HFF-Myc (cell line): ENCODE measurements around the gene SUSD3.

ENCODE experiments used
- DNase-seq: peaks from one replicate; pipeline ENCODE4 v3.0.0-alpha.2; 2011; ENCODE audit warnings: low read depth; ENCODE audit errors: extremely low read depth
- H3K4me3 ChIP-seq: replicated peaks from 2 replicates; pipeline ENCODE4 v1.5.1; 2011; ENCODE audit warnings: low read depth, mild to moderate bottlenecking, control low read depth, low read length
- TF ChIP-seq, protein P1 (sequence below): IDR thresholded peaks from 2 replicates; pipeline ENCODE4 v1.5.1; 2012; ENCODE audit warnings: mild to moderate bottlenecking, low read depth, low read length, control low read depth; ENCODE audit errors: missing control alignments

SUSD3 gene

DNA sequence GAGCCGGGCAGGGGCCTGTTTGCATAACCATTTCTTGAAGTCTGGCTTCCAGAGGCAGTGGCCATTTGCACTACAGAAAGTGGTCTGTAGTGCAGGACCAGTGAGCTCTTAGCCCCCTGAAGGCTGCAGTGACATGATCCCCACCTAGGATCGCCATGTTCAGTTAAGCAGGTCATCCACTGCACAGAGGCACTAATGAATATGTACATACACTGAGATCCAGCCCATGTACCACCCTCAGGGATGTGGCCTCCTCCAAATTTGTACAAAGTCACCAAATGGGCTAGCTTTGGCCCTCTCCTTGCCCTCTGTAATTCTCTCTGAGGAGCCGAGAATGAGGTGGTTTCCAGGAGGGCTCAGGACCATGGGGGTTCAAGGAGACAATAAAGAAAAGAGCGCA lies 8.3 kb upstream of the SUSD3 start:
- DNase-seq: no peak
- H3K4me3 ChIP-seq: no peak overlapping the region
- TF ChIP-seq, protein P1, sequence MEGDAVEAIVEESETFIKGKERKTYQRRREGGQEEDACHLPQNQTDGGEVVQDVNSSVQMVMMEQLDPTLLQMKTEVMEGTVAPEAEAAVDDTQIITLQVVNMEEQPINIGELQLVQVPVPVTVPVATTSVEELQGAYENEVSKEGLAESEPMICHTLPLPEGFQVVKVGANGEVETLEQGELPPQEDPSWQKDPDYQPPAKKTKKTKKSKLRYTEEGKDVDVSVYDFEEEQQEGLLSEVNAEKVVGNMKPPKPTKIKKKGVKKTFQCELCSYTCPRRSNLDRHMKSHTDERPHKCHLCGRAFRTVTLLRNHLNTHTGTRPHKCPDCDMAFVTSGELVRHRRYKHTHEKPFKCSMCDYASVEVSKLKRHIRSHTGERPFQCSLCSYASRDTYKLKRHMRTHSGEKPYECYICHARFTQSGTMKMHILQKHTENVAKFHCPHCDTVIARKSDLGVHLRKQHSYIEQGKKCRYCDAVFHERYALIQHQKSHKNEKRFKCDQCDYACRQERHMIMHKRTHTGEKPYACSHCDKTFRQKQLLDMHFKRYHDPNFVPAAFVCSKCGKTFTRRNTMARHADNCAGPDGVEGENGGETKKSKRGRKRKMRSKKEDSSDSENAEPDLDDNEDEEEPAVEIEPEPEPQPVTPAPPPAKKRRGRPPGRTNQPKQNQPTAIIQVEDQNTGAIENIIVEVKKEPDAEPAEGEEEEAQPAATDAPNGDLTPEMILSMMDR: no peak

DNA sequence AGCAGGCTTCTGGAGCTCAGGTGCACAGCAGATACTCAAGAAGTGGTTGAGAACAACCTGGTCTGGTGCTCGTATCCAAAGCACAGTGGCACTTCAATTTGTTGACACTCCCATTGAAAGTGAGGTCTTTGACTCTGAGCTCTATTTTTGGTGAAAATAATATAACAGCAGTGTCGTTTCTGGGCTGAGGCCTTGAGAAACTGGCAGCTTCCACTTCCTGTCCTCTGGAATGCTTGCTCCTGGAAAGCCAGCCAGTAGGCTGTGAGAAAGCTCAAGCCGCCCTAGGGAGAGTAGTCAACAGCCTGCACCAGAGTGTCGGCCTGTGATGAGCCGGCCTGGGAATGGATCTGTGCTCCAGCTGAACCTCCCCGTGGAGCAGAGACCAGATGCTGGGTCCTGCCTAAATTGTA lies 6.8 kb upstream of the SUSD3 start:
- TF ChIP-seq, protein P1: no peak
- no peak overlapping the region for H3K4me3 ChIP-seq
- no peak for DNase-seq

DNA sequence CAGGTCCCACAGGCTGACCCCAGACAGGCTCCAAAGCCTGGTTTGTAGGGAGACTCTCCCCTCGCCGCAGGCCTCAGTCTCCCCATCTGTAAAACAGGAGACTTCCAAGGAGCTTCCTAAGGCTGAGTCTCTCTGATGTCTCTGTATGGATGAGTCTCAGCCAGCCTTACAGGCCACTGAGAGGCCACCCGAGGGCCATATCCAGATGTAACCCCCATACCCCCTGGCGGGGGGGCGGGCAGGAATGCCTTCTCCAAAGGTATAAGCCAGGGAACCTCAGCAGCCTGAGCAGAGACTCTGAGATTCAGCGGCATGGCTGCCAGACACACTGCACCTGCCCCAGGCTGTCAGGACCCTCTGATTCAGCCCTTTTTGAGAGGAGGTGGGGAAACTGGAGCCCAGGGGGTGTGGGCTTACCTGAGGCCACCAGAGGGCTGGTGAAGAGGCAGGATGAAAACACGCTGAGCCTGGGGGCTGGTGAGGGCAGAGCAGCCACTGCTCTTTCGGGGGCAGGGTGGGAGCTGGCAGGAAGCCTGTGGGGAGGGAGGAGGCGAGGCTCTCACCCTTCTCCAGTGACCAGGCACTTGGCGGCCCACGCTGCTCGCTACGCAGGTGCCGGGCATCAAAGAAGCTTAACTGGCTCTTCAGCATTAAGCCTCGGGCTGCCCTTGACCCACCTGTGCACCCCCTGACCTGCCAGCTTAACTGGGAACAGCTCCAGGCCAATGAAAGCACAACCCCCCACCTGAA lies 5.5 kb upstream of the SUSD3 start:
- TF ChIP-seq, protein P1: no peak

DNA sequence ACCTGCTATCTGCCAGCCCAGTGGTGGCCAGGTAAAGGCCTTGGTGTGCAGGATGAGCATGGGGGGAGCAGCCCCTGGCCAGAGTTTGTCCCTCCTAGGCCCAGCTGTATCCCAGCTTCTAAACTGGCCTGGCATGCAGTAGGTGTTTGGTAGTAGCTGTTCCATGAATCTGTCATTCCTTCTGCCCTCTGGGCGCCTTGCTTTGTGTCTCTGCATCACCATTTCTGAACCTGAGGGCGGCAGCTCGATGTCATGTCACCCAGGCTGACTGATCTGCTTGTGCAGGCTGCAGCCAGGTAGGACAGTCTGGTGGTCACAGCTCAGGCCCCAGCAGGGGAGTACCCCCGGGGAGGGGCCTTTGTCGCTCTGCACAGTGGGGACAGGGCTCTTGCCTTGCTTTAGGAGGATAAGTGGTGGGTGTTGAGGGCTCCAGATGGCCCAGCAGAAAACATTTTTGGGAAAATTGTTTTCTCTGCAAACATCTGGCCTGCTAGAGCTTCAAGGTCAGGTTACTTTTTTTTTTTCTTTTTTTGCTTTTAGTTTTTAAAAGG lies 4.6 kb upstream of the SUSD3 start:
- no peak overlapping the region for H3K4me3 ChIP-seq
- TF ChIP-seq, protein P1: no peak
- no peak for DNase-seq

More for the DNA sequence above, 5.5 kb upstream of the SUSD3 start:
- no peak for DNase-seq
- no peak overlapping the region for H3K4me3 ChIP-seq

DNA sequence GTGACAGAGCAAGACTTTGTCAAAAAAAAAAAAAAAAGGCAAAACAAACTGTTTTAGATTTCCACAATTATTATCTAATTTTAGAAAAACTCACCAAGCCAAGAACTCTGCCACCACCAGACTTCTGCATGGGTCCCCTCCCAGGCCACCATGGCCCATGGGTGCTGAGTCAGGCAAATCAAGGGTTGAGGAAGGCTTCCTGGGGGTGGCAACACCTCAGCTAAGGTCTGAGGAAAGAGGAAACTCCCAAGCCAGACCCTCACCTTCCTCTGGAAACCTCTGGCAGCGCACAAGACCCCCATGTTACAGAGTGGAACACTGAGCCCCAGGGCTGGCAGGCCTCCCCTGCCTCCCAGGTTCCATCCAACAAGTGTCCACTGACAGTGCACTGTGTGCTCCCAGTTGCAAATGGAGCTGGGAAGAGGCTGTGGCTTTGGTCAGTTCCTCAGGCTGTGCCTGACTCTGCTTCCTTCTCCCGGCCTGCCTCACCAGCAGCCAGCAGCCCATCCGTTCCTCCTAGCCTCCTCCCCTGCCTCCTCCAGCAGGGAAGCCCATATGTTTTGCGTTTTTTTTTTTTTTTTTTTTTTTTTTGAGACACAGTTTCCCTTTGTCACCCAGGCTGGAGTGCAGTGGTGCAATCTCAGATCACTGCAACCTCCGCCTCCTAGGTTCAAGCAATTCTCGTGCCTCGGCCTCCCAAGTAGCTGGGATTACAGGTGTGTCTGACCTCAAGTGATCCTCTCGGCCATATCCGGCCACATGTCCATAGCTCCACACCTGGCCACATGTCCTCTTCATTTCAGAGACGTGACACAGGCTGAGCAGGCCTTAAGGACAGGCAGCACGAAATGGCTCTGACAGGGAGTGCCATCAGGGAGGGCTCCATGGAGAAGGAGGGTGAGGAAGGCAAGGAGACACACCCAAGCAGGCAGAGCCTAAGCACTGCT lies 3.5 kb upstream of the SUSD3 start:
- TF ChIP-seq, protein P1: no peak
- no peak for DNase-seq
- H3K4me3 ChIP-seq: no peak overlapping the region

DNA sequence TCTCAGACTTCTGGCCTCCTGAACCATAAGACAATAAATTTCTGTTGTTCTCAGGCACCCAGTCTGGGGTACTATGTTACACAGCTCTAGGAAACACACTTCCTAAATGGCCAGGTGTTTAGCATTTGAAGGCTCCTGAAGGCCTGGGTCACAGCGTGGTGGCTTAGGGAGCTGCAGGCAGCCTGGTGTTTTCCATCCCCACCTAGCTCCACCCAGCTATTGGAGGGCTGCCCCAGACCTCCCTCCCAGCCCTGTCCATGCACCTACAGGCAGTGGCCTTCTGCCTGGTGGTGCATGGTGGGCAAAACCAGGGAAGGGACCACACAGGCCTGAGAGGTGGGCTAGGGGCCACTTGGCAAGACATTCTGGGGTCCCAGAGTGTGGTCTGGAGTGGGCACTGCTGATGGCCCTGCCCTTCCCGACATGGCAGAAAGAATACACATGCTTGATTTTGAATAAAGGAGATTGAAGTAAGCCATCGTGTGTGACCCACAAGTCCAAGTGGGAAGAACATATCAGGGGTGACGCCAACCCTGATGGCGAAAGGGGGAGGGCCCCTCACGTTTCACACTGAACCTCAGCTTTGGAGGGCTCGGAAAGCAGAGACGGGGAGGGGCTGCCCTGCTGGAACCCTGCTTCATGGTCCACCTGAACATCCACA lies 1.3 kb upstream of the SUSD3 start:
- H3K4me3 ChIP-seq: no peak overlapping the region
- DNase-seq: no peak
- TF ChIP-seq, protein P1: no peak
